ENCODE data around the gene HEPACAM.

- TF ChIP-seq POLR2A (IDR thresholded peaks at IDR 0.05; ENCODE audit: low read depth, low read length) (no peak), TAF1 (IDR thresholded peaks at IDR 0.05; ENCODE audit: low read depth, low read length) (no peak), POLR2AphosphoS5 (IDR thresholded peaks at IDR 0.05; ENCODE audit: low read depth, low read length) (no peak), SPI1 (IDR thresholded peaks at IDR 0.05; ENCODE audit: low read depth, low read length) (no peak), PAX5 (IDR thresholded peaks at IDR 0.05; ENCODE audit: insufficient read depth, low read length, severe bottlenecking) (no peak), POU2F2 (IDR thresholded peaks at IDR 0.05; ENCODE audit: low read depth, low read length) (no peak)
Observed at GRCh38 chr11:124879493-124880289, 56.2 kb downstream of the HEPACAM start.

All from GM12891 (cell line).